HEK293 (cell line): ENCODE results near the gene RPS6KA2.

Experiments used
- CTCF ChIA-PET: fragments of 350-600 bp; formaldehyde crosslinking; extraction: SDS; loops from one replicate; lab custom pipeline; 2021; ENCODE audit warnings: antibody characterized with exemption; lab: Yijun Ruan, JAX
- POLR2A ChIA-PET: fragments of 300-600 bp; formaldehyde crosslinking; extraction: SDS; loops from one replicate; lab custom pipeline; 2020; ENCODE audit warnings: antibody characterized with exemption, inconsistent platforms; lab: Yijun Ruan, JAX
- H3K27ac ChIP-seq: fragments of 200-500 bp; sonication (Bioruptor generic); 2 replicates; pipeline ENCODE4 v1.5.1; 2014; ENCODE audit warnings: low read depth, low read length, control low read depth, inconsistent platforms; ENCODE audit errors: extremely low read depth
- H3K36me3 ChIP-seq, 2 experiments: fragments of 200-500 bp in 1 of 2; sonication (Bioruptor generic) in 1 of 2; 1 replicate in 1 of 2; 2 replicates in 1 of 2; pipeline ENCODE4 v1.5.1; 2014 to 2017; ENCODE audit warnings: inconsistent platforms in 2 of 2, low read length in 2 of 2; ENCODE audit not compliant: control insufficient read depth in 2 of 2, insufficient read depth in 1 of 2
- H3K4me1 ChIP-seq: fragments of 200-500 bp; sonication (Bioruptor generic); 2 replicates; pipeline ENCODE4 v1.5.1; 2014; ENCODE audit warnings: mild to moderate bottlenecking, low read length, inconsistent platforms; ENCODE audit not compliant: control insufficient read depth, insufficient read depth
- H3K4me3 ChIP-seq: 2 replicates; pipeline ENCODE4 v1.5.1; 2011; ENCODE audit warnings: low read depth, mild to moderate bottlenecking, control low read depth, low read length, moderate library complexity
- H3K9me3 ChIP-seq: fragments of 200-500 bp; sonication (Bioruptor generic); 2 replicates; pipeline ENCODE4 v1.5.1; 2014; ENCODE audit warnings: low read depth, low read length, inconsistent platforms; ENCODE audit not compliant: control insufficient read depth, insufficient read depth
- BCL11A ChIP-seq: fragments of 450-650 bp; formaldehyde crosslinking; IDR thresholded peaks from 2 replicates; pipeline ENCODE4 v1.5.1; 2016; ENCODE audit warnings: low read depth, missing biosample characterization, missing genetic modification characterization
- EGR2 ChIP-seq: fragments of 450-650 bp; formaldehyde crosslinking; IDR thresholded peaks from 2 replicates; pipeline ENCODE4 v1.5.1; 2016; ENCODE audit warnings: low read depth, missing biosample characterization, missing genetic modification characterization
- GFI1B ChIP-seq: fragments of 450-650 bp; formaldehyde crosslinking; IDR thresholded peaks from 2 replicates; pipeline ENCODE4 v1.5.1; 2016; ENCODE audit warnings: missing biosample characterization, missing genetic modification characterization
- MYNN ChIP-seq: fragments of 450-650 bp; formaldehyde crosslinking; IDR thresholded peaks from 2 replicates; pipeline ENCODE4 v1.5.1; 2016; ENCODE audit warnings: missing biosample characterization, missing genetic modification characterization, borderline replicate concordance
- PRDM1 ChIP-seq: fragments of 450-650 bp; formaldehyde crosslinking; IDR thresholded peaks from 2 replicates; pipeline ENCODE4; 2016; ENCODE audit warnings: missing biosample characterization, missing genetic modification characterization
- RBAK ChIP-seq: fragments of 450-650 bp; formaldehyde crosslinking; IDR thresholded peaks from 2 replicates; pipeline ENCODE4 v1.5.1; 2016; ENCODE audit warnings: missing biosample characterization, missing genetic modification characterization
- TCF7L2 ChIP-seq: IDR thresholded peaks from 2 replicates; pipeline ENCODE4 v1.6.1; 2011; ENCODE audit warnings: low read depth, mild to moderate bottlenecking, inconsistent platforms, low read length, moderate library complexity, borderline replicate concordance
- YY1 ChIP-seq: fragments of 450-650 bp; formaldehyde crosslinking; IDR thresholded peaks from 2 replicates; pipeline ENCODE4 v1.5.1; 2018; ENCODE audit warnings: missing biosample characterization, missing genetic modification characterization
- ZFHX2 ChIP-seq: fragments of 450-650 bp; formaldehyde crosslinking; conservative IDR thresholded peaks from 2 replicates; pipeline ENCODE4 v1.5.1; 2016; ENCODE audit warnings: missing biosample characterization, missing genetic modification characterization
- ZNF121 ChIP-seq: fragments of 450-650 bp; formaldehyde crosslinking; IDR thresholded peaks from 2 replicates; pipeline ENCODE4 v1.5.1; 2016; ENCODE audit warnings: missing biosample characterization, missing genetic modification characterization
- ZNF140 ChIP-seq: fragments of 450-650 bp; formaldehyde crosslinking; IDR thresholded peaks from 2 replicates; pipeline ENCODE4 v1.5.1; 2016; ENCODE audit warnings: missing biosample characterization, missing genetic modification characterization
- ZNF433 ChIP-seq: fragments of 450-650 bp; formaldehyde crosslinking; IDR thresholded peaks from 2 replicates; pipeline ENCODE4 v1.5.1; 2016; ENCODE audit warnings: missing biosample characterization, missing genetic modification characterization, low read depth
- ZNF544 ChIP-seq: fragments of 450-650 bp; formaldehyde crosslinking; IDR thresholded peaks from 2 replicates; pipeline ENCODE4 v1.5.0; 2017; ENCODE audit warnings: missing biosample characterization, missing genetic modification characterization
- ZNF558 ChIP-seq: fragments of 450-650 bp; formaldehyde crosslinking; IDR thresholded peaks from 2 replicates; pipeline ENCODE4 v1.5.1; 2016; ENCODE audit warnings: missing biosample characterization, missing genetic modification characterization
- ZNF560 ChIP-seq: fragments of 450-650 bp; formaldehyde crosslinking; IDR thresholded peaks from 2 replicates; pipeline ENCODE4 v1.5.1; 2017; ENCODE audit warnings: missing biosample characterization, missing genetic modification characterization, borderline replicate concordance
- ZNF561 ChIP-seq: fragments of 450-650 bp; IDR thresholded peaks from 2 replicates; pipeline ENCODE4 v1.5.1; 2018; ENCODE audit warnings: missing biosample characterization, missing genetic modification characterization, borderline replicate concordance
- ZNF596 ChIP-seq: fragments of 450-650 bp; IDR thresholded peaks from 2 replicates; pipeline ENCODE4 v1.5.0; 2018; ENCODE audit warnings: missing biosample characterization, mild to moderate bottlenecking, missing genetic modification characterization, moderate library complexity
- ZNF626 ChIP-seq: fragments of 450-650 bp; sonication (Bioruptor Pico); formaldehyde crosslinking; IDR thresholded peaks from 2 replicates; pipeline ENCODE4 v1.5.1; 2018; ENCODE audit warnings: missing biosample characterization, missing genetic modification characterization, inconsistent platforms
- ZNF677 ChIP-seq: fragments of 450-650 bp; IDR thresholded peaks from 2 replicates; pipeline ENCODE4 v1.5.0; 2018; ENCODE audit warnings: missing biosample characterization, mild to moderate bottlenecking, missing genetic modification characterization, moderate library complexity
- TF ChIP-seq, protein P1 (sequence below): fragments of 450-650 bp; formaldehyde crosslinking; conservative IDR thresholded peaks from 2 replicates; pipeline ENCODE4 v1.5.1; 2016; ENCODE audit warnings: low read depth, missing biosample characterization, missing genetic modification characterization
- TF ChIP-seq, protein P2 (sequence below): fragments of 450-650 bp; formaldehyde crosslinking; IDR thresholded peaks from 2 replicates; pipeline ENCODE4 v1.5.1; 2016; ENCODE audit warnings: missing biosample characterization, missing genetic modification characterization, borderline replicate concordance
- TF ChIP-seq, protein P3 (sequence below): fragments of 450-650 bp; formaldehyde crosslinking; IDR thresholded peaks from 2 replicates; pipeline ENCODE4 v1.5.1; 2016; ENCODE audit warnings: missing biosample characterization, missing genetic modification characterization

RPS6KA2 gene

DNA sequence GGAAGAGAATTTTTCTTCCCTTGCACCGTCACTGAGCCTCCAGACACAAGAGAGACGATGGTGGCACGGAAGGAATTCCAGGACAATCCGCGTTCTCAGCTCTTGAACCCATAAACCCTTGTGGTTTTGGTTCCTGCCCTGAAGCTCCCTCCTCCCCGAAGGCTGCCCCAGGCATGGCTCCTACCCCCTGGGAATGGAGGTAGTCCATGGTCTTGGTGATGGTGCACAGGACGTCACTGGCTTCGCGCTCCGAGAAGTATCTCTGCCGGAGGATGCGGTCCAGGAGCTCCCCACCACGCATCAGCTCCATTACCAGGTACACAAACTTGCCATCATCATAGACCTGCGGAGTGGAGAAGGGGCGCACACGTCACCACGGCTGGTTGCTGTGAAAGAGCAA is 196.8 kb downstream of the RPS6KA2 start:
- no peak for TF ChIP-seq ZNF558 (tag by site-specific recombination)
- TF ChIP-seq, protein P1, sequence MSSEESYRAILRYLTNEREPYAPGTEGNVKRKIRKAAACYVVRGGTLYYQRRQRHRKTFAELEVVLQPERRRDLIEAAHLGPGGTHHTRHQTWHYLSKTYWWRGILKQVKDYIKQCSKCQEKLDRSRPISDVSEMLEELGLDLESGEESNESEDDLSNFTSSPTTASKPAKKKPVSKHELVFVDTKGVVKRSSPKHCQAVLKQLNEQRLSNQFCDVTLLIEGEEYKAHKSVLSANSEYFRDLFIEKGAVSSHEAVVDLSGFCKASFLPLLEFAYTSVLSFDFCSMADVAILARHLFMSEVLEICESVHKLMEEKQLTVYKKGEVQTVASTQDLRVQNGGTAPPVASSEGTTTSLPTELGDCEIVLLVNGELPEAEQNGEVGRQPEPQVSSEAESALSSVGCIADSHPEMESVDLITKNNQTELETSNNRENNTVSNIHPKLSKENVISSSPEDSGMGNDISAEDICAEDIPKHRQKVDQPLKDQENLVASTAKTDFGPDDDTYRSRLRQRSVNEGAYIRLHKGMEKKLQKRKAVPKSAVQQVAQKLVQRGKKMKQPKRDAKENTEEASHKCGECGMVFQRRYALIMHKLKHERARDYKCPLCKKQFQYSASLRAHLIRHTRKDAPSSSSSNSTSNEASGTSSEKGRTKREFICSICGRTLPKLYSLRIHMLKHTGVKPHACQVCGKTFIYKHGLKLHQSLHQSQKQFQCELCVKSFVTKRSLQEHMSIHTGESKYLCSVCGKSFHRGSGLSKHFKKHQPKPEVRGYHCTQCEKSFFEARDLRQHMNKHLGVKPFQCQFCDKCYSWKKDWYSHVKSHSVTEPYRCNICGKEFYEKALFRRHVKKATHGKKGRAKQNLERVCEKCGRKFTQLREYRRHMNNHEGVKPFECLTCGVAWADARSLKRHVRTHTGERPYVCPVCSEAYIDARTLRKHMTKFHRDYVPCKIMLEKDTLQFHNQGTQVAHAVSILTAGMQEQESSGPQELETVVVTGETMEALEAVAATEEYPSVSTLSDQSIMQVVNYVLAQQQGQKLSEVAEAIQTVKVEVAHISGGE: no peak
- TF ChIP-seq ZNF433 (tag by site-specific recombination): no peak
- TF ChIP-seq MYNN (tag by site-specific recombination): no peak
- no peak for TF ChIP-seq ZNF677 (tag by site-specific recombination)
- TF ChIP-seq, protein P2, sequence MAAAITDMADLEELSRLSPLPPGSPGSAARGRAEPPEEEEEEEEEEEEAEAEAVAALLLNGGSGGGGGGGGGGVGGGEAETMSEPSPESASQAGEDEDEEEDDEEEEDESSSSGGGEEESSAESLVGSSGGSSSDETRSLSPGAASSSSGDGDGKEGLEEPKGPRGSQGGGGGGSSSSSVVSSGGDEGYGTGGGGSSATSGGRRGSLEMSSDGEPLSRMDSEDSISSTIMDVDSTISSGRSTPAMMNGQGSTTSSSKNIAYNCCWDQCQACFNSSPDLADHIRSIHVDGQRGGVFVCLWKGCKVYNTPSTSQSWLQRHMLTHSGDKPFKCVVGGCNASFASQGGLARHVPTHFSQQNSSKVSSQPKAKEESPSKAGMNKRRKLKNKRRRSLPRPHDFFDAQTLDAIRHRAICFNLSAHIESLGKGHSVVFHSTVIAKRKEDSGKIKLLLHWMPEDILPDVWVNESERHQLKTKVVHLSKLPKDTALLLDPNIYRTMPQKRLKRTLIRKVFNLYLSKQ (tag by site-specific recombination): no peak
- no peak for TF ChIP-seq PRDM1
- no peak for TF ChIP-seq ZNF544 (tag by site-specific recombination)
- TF ChIP-seq TCF7L2: no peak
- TF ChIP-seq ZNF626: no peak
- TF ChIP-seq, protein P3, sequence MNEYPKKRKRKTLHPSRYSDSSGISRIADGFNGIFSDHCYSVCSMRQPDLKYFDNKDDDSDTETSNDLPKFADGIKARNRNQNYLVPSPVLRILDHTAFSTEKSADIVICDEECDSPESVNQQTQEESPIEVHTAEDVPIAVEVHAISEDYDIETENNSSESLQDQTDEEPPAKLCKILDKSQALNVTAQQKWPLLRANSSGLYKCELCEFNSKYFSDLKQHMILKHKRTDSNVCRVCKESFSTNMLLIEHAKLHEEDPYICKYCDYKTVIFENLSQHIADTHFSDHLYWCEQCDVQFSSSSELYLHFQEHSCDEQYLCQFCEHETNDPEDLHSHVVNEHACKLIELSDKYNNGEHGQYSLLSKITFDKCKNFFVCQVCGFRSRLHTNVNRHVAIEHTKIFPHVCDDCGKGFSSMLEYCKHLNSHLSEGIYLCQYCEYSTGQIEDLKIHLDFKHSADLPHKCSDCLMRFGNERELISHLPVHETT: no peak
- no peak for TF ChIP-seq RBAK (tag by site-specific recombination)
- TF ChIP-seq BCL11A: no peak
- TF ChIP-seq GFI1B (tag by site-specific recombination): no peak
- CTCF ChIA-PET: interaction anchor here (0.7 kb wide), 1 partner anchor 36 kb away, joined by 3 read pairs; no protein-coding TSS in a partner anchor
- no peak overlapping the region for H3K27ac ChIP-seq
- no peaks in the 10 kb centered on the region for H3K4me1 ChIP-seq
- peaks cover 0 to 2% of the 10 kb centered on the region in 2 experiments; a peak in 2 of 3 replicates for H3K36me3 ChIP-seq
- H3K9me3 ChIP-seq: no peaks in the 10 kb centered on the region
- POLR2A ChIA-PET: no interaction called here
- H3K4me3 ChIP-seq: no peak overlapping the region

DNA sequence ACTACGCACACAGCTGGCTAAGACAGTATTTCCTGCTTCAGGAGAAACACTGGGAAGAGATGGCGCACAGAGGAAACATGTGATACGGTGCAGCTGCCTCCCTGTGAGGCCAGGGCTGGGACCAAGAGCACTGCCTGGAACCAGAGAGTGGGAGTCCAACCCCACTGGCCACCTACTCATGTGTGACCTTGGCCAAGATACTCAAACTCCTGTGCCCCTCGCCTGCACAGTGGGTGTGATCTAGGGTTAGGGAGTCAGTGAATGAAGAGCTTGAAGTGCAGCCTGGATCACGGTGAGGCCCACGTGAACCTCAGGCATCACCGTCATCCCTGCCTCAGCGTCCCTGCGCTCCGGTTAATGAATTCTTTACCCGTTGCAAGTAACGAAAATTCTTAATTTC is 202.6 kb downstream of the RPS6KA2 start:
- no peak overlapping the region for H3K27ac ChIP-seq
- H3K4me1 ChIP-seq: no peaks in the 10 kb centered on the region
- peaks cover 0 to 8% of the 10 kb centered on the region in 2 experiments; a peak in 1 of 3 replicates for H3K36me3 ChIP-seq
- ChIA-PET CTCF (interaction anchor here (0.6 to 1.4 kb wide), 4 partner anchors 11 to 805 kb away, joined by 3 to 7 read pairs (median 4); no protein-coding TSS in a partner anchor), POLR2A (no interaction called here)
- no peaks in the 10 kb centered on the region for H3K9me3 ChIP-seq
- TF ChIP-seq ZFHX2 (peak; percentile 35; the same call in 1 of the 2 replicates), ZNF544 (tag by site-specific recombination) (no peak), EGR2 (tag by site-specific recombination) (peak; percentile 43; the same call in 1 of the 2 replicates)
- H3K4me3 ChIP-seq: no peak overlapping the region

DNA sequence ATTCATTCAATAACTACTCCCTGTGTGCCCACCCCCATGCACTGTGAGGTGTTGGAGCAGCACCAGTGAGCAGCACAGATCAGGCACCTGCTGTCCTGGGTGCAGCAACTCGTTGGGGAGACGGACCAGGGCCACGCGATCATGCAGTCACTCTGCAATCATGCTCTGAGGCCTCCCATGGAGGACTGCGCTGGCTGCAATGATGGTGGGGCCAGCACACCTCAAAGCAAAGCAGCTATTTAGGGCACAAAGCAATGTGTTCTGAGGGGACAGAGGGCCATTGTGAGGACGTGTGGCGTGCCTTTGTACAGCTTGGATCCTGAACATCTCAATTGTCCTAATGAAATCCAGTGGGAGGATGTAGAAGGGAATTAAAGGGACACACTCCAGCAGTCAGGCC is 203.3 kb downstream of the RPS6KA2 start:
- TF ChIP-seq ZNF561 (tag by site-specific recombination) (no peak), ZNF596 (tag by site-specific recombination) (no peak), ZNF121 (tag by site-specific recombination) (no peak), ZNF560 (tag by site-specific recombination) (no peak), YY1 (tag by site-specific recombination) (no peak), ZNF140 (tag by site-specific recombination) (no peak), ZNF544 (tag by site-specific recombination) (no peak)
- TF ChIP-seq, all 188 proteins: peak for 0
- ChIA-PET CTCF (interaction anchor here (1.0 kb wide), 1 partner anchor 11 kb away, joined by 4 read pairs; no protein-coding TSS in a partner anchor), POLR2A (no interaction called here)
- H3K9me3 ChIP-seq: no peaks in the 10 kb centered on the region
- H3K36me3 ChIP-seq: peaks cover 0 to 9% of the 10 kb centered on the region in 2 experiments; a peak in 1 of 3 replicates
- H3K27ac ChIP-seq: no peak overlapping the region
- no peak overlapping the region for H3K4me3 ChIP-seq
- H3K4me1 ChIP-seq: no peaks in the 10 kb centered on the region
